Activated T-helper 2 cell treated with anti-CD3 and anti-CD28 coated beads, Interferon-gamma antibody, Interleukin-2, Interleukin-4, amounts not matched to agents 10 μg/mL and 5 μg/mL and 100 μg/mL, durations not matched to agents 14 hours and 24 hours and 36 hours (primary cell): Measurements from ENCODE around the gene CD300A. TPM values are rescaled to one million over a fixed set of nuclear protein-coding genes. Genes with fewer than 3 reads are reported as not detected.

Experiments used
- DNase-seq: peaks from one replicate; pipeline ENCODE4 v3.0.0; 2021; ENCODE audit warnings: low spot score
- H3K27ac Mint-ChIP-seq: one replicate; pipeline ENCODE4 v1.8.0; 2021; ENCODE audit warnings: mixed read lengths
- H3K27me3 Mint-ChIP-seq: one replicate; pipeline ENCODE4 v1.8.0; 2021; ENCODE audit warnings: low read depth, mixed read lengths
- H3K36me3 Mint-ChIP-seq: one replicate; pipeline ENCODE4 v1.8.0; 2021; ENCODE audit warnings: low read depth, mixed read lengths
- H3K4me1 Mint-ChIP-seq: one replicate; pipeline ENCODE4 v1.8.0; 2021; ENCODE audit warnings: low read depth, mixed read lengths
- H3K4me3 Mint-ChIP-seq: one replicate; pipeline ENCODE4 v1.8.0; 2021; ENCODE audit warnings: low read depth, mild to moderate bottlenecking, moderate library complexity, mixed read lengths
- H3K9me3 Mint-ChIP-seq: one replicate; pipeline ENCODE4 v1.8.0; 2021; ENCODE audit warnings: mixed read lengths
- intact Hi-C: fragments of 100-400 bp; cut with micrococcal nuclease; formaldehyde crosslinking; loops from one replicate; pipeline ENCODE4 v1.15.1; 2023
- total RNA-seq: library from RNA; stranded (reverse); gene quantifications from 2 replicates; pipeline ENCODE4 v1.2.3, GENCODE V29; 2022

Gene CD300A
- total RNA-seq, 1 donor from 2014 or later: 16.6 TPM

- H3K27ac Mint-ChIP-seq: no peak overlapping the region
- H3K36me3 Mint-ChIP-seq: no peaks in the 10 kb centered on the region
- no peak for DNase-seq
- H3K4me1 Mint-ChIP-seq: no peaks in the 10 kb centered on the region
- no peak overlapping the region for H3K4me3 Mint-ChIP-seq
- H3K27me3 Mint-ChIP-seq: peaks cover 7% of the 10 kb centered on the region
- no peaks in the 10 kb centered on the region for H3K9me3 Mint-ChIP-seq
- intact Hi-C loops: no loop called here
Measured at GRCh38 chr17:74444406-74444805, 22.0 kb upstream of the CD300A start.

GRCh38 chr17:74445158-74445557, 21.3 kb upstream of the CD300A start:
- no peaks in the 10 kb centered on the region for H3K4me1 Mint-ChIP-seq
- intact Hi-C loops: no loop called here
- H3K36me3 Mint-ChIP-seq: no peaks in the 10 kb centered on the region
- H3K27me3 Mint-ChIP-seq: peaks cover 7% of the 10 kb centered on the region
- H3K4me3 Mint-ChIP-seq: no peak overlapping the region
- no peak for DNase-seq
- H3K27ac Mint-ChIP-seq: no peak overlapping the region
- no peaks in the 10 kb centered on the region for H3K9me3 Mint-ChIP-seq

- no peak for DNase-seq
- Mint-ChIP-seq H3K9me3 (no peaks in the 10 kb centered on the region), H3K27me3 (peaks cover 7% of the 10 kb centered on the region), H3K4me1 (no peaks in the 10 kb centered on the region), H3K36me3 (no peaks in the 10 kb centered on the region), H3K4me3 (no peak overlapping the region), H3K27ac (no peak overlapping the region)
- intact Hi-C loops: no loop called here
Measured at GRCh38 chr17:74446551-74447500, 19.6 kb upstream of the CD300A start.

GRCh38 chr17:74447628-74448159, 18.7 kb upstream of the CD300A start:
- Mint-ChIP-seq H3K27ac (no peak overlapping the region), H3K9me3 (no peaks in the 10 kb centered on the region), H3K4me3 (no peak overlapping the region), H3K27me3 (peaks cover 7% of the 10 kb centered on the region), H3K36me3 (no peaks in the 10 kb centered on the region), H3K4me1 (peaks cover 2% of the 10 kb centered on the region)
- intact Hi-C loops: no loop called here
- DNase-seq: no peak

GRCh38 chr17:74448756-74449155, 17.7 kb upstream of the CD300A start:
- intact Hi-C loops: no loop called here
- Mint-ChIP-seq H3K9me3 (no peaks in the 10 kb centered on the region), H3K4me1 (peaks cover 2% of the 10 kb centered on the region), H3K4me3 (no peak overlapping the region), H3K27ac (no peak overlapping the region), H3K36me3 (no peaks in the 10 kb centered on the region), H3K27me3 (peaks cover 7% of the 10 kb centered on the region)
- no peak for DNase-seq

- H3K36me3 Mint-ChIP-seq: no peaks in the 10 kb centered on the region
- H3K27me3 Mint-ChIP-seq: peaks cover 7% of the 10 kb centered on the region
- no peak overlapping the region for H3K4me3 Mint-ChIP-seq
- no peak overlapping the region for H3K27ac Mint-ChIP-seq
- DNase-seq: no peak
- intact Hi-C loops: no loop called here
- H3K4me1 Mint-ChIP-seq: peaks cover 2% of the 10 kb centered on the region
- no peaks in the 10 kb centered on the region for H3K9me3 Mint-ChIP-seq
Measured at GRCh38 chr17:74449306-74449705, 17.1 kb upstream of the CD300A start.

GRCh38 chr17:74449773-74450172, 16.7 kb upstream of the CD300A start:
- H3K36me3 Mint-ChIP-seq: no peaks in the 10 kb centered on the region
- no peaks in the 10 kb centered on the region for H3K9me3 Mint-ChIP-seq
- peaks cover 2% of the 10 kb centered on the region for H3K4me1 Mint-ChIP-seq
- peaks cover 7% of the 10 kb centered on the region for H3K27me3 Mint-ChIP-seq
- no peak overlapping the region for H3K4me3 Mint-ChIP-seq
- no peak overlapping the region for H3K27ac Mint-ChIP-seq
- DNase-seq: no peak
- intact Hi-C loops: no loop called here

GRCh38 chr17:74450231-74450630, 16.2 kb upstream of the CD300A start:
- no peak for DNase-seq
- peaks cover 2% of the 10 kb centered on the region for H3K4me1 Mint-ChIP-seq
- H3K4me3 Mint-ChIP-seq: no peak overlapping the region
- H3K9me3 Mint-ChIP-seq: no peaks in the 10 kb centered on the region
- H3K27me3 Mint-ChIP-seq: peaks cover 7% of the 10 kb centered on the region
- intact Hi-C loops: no loop called here
- no peaks in the 10 kb centered on the region for H3K36me3 Mint-ChIP-seq
- no peak overlapping the region for H3K27ac Mint-ChIP-seq

GRCh38 chr17:74450925-74451403, 15.5 kb upstream of the CD300A start:
- no peak overlapping the region for H3K27ac Mint-ChIP-seq
- H3K27me3 Mint-ChIP-seq: peaks cover 7% of the 10 kb centered on the region
- intact Hi-C loops: no loop called here
- H3K4me1 Mint-ChIP-seq: peaks cover 2% of the 10 kb centered on the region
- no peaks in the 10 kb centered on the region for H3K36me3 Mint-ChIP-seq
- no peak overlapping the region for H3K4me3 Mint-ChIP-seq
- H3K9me3 Mint-ChIP-seq: no peaks in the 10 kb centered on the region
- DNase-seq: no peak

- H3K27me3 Mint-ChIP-seq: peaks cover 7% of the 10 kb centered on the region
- peaks cover 2% of the 10 kb centered on the region for H3K4me1 Mint-ChIP-seq
- H3K9me3 Mint-ChIP-seq: no peaks in the 10 kb centered on the region
- intact Hi-C loops: no loop called here
- H3K4me3 Mint-ChIP-seq: no peak overlapping the region
- no peaks in the 10 kb centered on the region for H3K36me3 Mint-ChIP-seq
- H3K27ac Mint-ChIP-seq: no peak overlapping the region
- DNase-seq: no peak
Measured at GRCh38 chr17:74451557-74451956, 14.9 kb upstream of the CD300A start.

GRCh38 chr17:74452033-74452840, 14.2 kb upstream of the CD300A start:
- Mint-ChIP-seq H3K4me3 (no peak overlapping the region), H3K36me3 (no peaks in the 10 kb centered on the region), H3K27ac (no peak overlapping the region), H3K4me1 (peaks cover 2% of the 10 kb centered on the region), H3K9me3 (no peaks in the 10 kb centered on the region), H3K27me3 (peaks cover 7% of the 10 kb centered on the region)
- no peak for DNase-seq
- intact Hi-C loops: no loop called here

- Mint-ChIP-seq H3K27ac (no peak overlapping the region), H3K4me1 (peaks cover 7% of the 10 kb centered on the region), H3K36me3 (no peaks in the 10 kb centered on the region), H3K27me3 (peaks cover 2% of the 10 kb centered on the region), H3K4me3 (no peak overlapping the region), H3K9me3 (no peaks in the 10 kb centered on the region)
- no peak for DNase-seq
- intact Hi-C loops: no loop called here
Measured at GRCh38 chr17:74452841-74453661, 13.4 kb upstream of the CD300A start.
